ENCODE measurements around the gene KIFC3.
"Not testable (repeated sequence)": the region's sequence is repeated elsewhere in the genome, so short reads cannot be mapped to it uniquely, and the experiment has no call there.

Gene KIFC3

GRCh38 chr16:57752581-57753447 is 49.5 kb downstream of the KIFC3 start:
- DNase-seq: no peak

- no peak for DNase-seq
These were observed 50.1 kb downstream of the KIFC3 start for GRCh38 chr16:57752203-57752580.

DNA sequence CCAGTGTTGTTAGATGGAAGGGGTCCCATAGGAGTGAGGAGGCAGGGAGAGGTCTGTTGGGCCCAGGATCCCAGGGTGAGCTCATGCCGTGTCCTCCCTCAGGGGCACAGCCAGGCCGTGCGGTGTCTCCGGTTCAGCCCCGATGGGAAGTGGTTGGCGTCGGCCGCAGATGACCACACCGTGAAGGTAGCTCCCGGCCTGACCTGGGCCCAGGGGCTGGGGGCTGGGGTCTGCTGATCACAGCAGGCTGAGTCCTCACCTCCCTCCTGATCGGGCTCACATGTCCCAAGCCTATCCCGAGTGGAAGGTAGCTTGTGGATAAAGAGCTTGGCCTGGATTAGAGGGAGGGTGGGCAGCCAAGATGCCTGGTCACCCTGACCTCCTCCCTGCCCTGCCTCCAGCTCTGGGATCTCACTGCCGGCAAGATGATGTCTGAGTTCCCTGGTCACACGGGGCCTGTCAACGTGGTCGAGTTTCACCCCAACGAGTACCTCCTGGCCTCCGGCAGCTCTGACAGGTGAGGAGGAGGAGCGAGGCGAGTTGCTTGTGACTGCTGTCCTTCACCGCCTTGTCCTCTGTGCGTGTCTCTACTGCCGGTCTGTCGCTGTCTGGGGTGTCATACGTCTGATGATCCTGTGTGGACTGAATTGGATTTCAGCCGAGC is 50.6 kb downstream of the KIFC3 start:
- DNase-seq: no peak

GRCh38 chr16:57750796-57751538 is 51.3 kb downstream of the KIFC3 start:
- no peak for DNase-seq

DNA sequence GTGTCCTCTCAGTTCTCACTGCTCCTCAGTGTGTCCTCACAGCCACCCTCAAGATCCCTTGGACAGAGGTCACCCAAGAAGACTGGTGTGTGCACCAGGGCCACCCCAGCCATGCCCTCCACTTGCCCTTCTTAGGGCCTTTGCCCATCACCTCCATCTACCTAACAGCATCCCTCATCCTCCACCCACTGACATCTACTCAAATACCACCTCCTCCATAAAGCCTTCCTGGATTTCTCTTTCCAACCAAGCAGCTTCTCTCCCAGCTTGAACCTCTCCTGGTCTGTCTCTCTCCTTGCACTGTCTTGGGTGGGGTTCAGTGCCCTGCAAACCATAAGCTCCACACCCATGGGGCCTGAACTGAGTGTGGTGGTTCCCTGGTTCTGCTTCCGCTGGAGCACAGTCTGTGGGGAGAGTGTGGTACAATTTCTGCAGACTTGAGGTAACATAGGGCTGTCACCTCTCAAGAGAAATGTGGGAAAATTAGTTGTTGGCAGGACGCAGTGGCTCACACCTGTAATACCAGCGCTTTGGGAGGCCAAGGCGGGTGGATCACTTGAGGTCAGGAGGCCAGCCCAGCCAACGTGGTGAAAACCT is 52.3 kb downstream of the KIFC3 start:
- DNase-seq: no peak

- no peak for DNase-seq
These were observed 53.1 kb downstream of the KIFC3 start for GRCh38 chr16:57749101-57749692.

DNA sequence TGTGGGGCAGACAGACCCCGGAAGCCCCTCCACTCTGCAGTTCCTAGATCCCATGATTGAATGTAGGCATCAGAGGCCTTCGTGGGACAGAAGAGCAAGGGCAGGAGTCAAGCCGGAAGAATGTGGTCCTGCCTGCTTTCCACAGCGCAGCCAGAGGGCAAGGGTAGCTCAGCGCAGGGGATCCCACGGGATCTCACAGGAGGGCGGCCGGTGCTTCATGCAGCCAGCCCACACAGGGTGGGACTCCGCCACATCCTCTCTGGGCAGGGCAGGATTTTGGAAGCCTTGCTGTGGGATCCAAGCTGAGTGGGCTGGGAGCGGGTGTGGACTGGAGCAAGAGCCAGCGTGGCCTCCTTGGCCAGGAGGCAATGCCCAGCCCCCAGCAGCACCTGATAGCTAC is 53.7 kb downstream of the KIFC3 start:
- no peak for DNase-seq

DNA sequence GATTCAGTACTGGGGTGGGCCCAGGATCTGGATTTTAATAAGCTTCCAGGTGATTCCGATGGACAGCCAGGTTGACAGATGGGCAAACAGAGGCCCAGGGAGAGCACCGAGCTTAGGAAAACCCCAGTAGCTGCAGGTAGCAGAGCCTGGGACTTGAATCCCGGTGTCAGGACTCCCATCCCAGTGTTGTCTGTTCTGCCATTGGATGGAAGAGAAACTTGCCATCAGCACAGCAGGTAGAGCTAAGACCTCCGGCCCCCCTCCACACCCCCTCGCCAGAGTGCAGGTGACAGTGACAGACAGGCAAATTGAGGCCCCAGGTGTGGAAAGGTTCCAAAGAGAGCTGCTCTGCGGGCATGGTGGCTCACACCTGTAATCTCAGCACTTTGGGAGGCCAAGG is 54.3 kb downstream of the KIFC3 start:
- DNase-seq: no peak

- DNase-seq: no peak
These were observed 54.8 kb downstream of the KIFC3 start for GRCh38 chr16:57747496-57747895.

DNA sequence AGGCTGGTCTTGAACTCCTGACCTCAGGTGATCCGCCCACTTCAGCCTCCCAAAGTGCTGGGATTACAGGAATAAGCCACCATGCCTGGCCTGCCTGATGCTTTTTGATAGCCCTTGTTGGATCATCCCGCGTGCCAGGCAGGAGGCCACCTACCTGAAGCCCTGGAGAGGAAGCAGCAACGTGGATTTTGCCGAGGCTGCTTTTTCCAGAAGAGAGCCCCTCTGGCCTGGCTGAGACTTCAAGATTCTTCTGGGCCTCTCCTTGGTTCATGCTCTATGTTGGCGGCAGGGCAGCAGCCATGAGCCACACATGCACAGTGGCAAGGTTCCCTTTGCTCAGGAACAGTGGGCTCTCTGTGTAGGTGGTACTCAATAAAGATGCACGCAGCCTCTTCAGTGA is 55.2 kb downstream of the KIFC3 start:
- DNase-seq: no peak

GRCh38 chr16:57746316-57746715 is 56.0 kb downstream of the KIFC3 start:
- not testable (repeated sequence) for DNase-seq

GRCh38 chr16:57745768-57746167 is 56.5 kb downstream of the KIFC3 start:
- DNase-seq: no peak

DNA sequence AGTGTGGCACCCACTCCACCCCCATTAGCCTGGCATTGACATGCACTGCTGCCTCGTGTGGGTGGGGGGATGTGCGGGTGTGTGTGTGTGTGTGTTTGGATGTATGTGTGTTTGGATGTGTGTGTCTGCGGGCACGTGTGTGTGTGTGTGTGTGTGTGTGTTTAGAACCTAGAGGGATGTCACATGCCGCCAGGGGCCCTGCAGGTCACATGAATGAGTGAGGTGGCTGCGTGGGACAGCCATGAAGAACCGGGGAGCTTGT is 57.7 kb downstream of the KIFC3 start:
- no peak for DNase-seq

DNA sequence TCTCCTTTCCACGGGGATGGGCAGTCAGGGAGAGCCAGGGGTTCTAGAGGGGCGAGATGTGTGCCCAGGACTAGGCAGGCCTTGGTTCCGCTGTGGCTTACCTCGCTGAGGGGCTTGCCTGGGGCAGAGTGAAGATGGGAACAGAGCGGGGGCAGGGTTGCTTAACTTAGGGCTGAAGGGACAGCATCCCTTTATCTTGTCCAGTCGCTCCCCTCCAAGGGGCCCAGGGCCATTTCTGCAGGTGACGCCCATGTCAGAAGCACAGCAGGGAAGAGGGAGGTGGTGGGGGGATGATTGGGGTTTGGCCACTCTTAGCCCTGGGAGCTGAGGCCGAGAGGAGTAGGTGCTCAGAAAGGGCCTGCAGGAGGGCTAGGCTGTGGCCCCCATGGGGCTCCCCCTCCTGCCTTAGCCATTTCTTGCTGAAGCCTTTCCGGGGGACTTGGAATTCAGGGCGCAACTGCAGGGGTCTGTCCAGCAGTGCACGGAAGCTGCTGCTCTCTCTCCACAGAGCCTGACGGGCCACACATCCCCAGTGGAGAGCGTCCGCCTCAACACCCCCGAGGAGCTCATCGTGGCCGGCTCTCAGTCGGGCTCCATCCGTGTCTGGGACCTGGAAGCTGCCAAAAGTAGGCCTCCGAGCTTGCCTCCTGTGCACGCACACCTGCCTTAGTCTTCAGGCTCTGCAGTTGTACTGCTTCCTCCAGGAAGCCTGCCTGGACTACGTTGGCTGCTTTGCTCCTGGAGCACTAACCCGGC is 58.2 kb downstream of the KIFC3 start:
- no peak for DNase-seq

GRCh38 chr16:57743458-57743857 is 58.8 kb downstream of the KIFC3 start:
- no peak for DNase-seq

- no peak for DNase-seq
These were observed 59.7 kb downstream of the KIFC3 start for GRCh38 chr16:57742543-57742942.

DNA sequence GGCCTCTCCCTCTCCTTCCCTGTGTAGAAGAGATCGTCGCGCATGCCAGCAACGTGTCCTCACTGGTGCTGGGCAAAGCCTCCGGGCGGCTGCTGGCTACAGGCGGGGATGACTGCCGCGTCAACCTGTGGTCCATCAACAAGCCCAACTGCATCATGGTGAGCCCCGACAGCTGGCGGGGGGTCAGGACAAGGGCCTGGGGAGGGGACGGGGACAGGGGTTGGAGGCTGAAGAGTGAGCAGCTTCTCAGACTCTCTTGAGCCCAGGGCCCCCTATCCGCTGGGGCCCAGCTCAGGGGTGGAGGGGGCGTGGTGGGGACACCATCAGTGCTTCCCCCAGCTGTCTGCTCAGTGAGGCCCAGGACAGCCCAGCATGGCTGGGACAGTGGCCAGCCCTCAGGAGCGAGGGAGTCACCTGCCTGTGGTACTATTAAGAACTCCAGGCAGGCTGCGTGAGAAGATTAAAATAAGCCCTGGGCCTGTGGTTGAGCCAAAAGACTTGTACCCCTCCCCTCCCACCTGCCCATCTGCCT is 60.6 kb downstream of the KIFC3 start:
- no peak for DNase-seq

- no peak for DNase-seq
These were observed 61.7 kb downstream of the KIFC3 start for GRCh38 chr16:57740423-57741071.

DNA sequence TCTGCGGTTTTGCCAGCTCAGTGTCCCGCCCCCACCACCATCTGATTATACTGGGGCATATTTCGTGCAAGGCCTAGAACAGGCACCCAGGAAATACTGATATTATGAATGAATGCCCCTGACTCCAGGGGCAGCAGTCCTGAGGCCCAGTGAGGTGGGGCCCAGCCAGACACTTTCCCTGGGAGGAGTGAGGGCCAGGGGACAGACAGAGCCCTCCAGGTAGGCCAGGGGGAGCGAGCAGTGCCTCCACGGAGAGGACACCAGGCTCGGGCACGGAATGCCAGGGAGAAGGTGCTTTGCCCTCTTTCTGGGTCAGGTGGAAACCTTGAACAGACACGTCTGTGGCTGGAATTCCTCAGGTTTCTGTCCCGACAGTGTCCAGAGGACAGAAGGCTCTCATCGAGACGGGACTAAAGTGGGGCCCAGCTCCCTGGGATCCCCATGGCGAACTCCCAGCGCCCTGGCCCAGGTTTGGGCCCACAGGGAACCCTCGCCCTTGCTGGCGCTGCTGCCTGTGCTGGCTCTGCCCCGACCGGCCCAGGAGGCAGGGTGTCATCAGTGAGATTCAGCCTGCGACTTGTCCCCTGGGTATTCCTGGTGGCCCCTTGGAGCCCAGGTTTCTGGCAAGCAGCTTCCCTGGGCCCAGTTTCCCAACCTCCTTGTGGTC is 62.4 kb downstream of the KIFC3 start:
- DNase-seq: no peak

GRCh38 chr16:57738844-57739243 is 63.4 kb downstream of the KIFC3 start:
- no peak for DNase-seq

All from CD4-positive, alpha-beta T cell treated with Interleukin-21 for 1 hour (primary cell).